K562 (cell line): ENCODE data around the gene GEMIN8. TPM values are rescaled to one million over a fixed set of nuclear protein-coding genes. Genes with fewer than 3 reads are reported as not detected.

Experiments used
- ATF3 ChIP-seq, 2 experiments: fragments of 450-650 bp in 1 of 2; sonication (generic) in 1 of 2; formaldehyde crosslinking in 1 of 2; IDR thresholded peaks in 1 of 2; conservative IDR thresholded peaks in 1 of 2; 2 replicates each; pipeline versions ENCODE4 v1.6.1 to v1.8.1; 2016 to 2023; ENCODE audit warnings: mild to moderate bottlenecking in 2 of 2, moderate library complexity in 2 of 2, inconsistent platforms in 1 of 2, missing genetic modification reagents in 1 of 2
- CXXC5 ChIP-seq: fragments of 250-450 bp; sonication (Bioruptor Pico); IDR thresholded peaks from 2 replicates; pipeline ENCODE4 v1.8.0; 2022; ENCODE audit warnings: inconsistent platforms, mild to moderate bottlenecking, moderate library complexity
- ETV5 ChIP-seq: sonication (generic); formaldehyde crosslinking; IDR thresholded peaks from 2 replicates; pipeline ENCODE4 v1.4.0; 2020; ENCODE audit warnings: low read depth, mild to moderate bottlenecking, missing genetic modification reagents
- FOXK1 ChIP-seq: sonication (generic); formaldehyde crosslinking; IDR thresholded peaks from 2 replicates; pipeline ENCODE4 v1.8.0; 2022; ENCODE audit warnings: missing genetic modification reagents, mild to moderate bottlenecking, borderline replicate concordance
- FOXK2 ChIP-seq, 2 experiments: fragments of 450-650 bp; IDR thresholded peaks in 1 of 2; conservative IDR thresholded peaks in 1 of 2; 2 replicates each; pipeline ENCODE4 v1.6.1; 2016; ENCODE audit warnings: low read depth in 2 of 2, mild to moderate bottlenecking in 1 of 2
- MTF1 ChIP-seq: fragments of 250-450 bp; sonication (Bioruptor Pico); IDR thresholded peaks from 2 replicates; pipeline ENCODE4 v1.9.0; 2021; ENCODE audit warnings: moderate library complexity, mild to moderate bottlenecking, inconsistent platforms, borderline replicate concordance
- NFYB ChIP-seq: IDR thresholded peaks from 2 replicates; pipeline ENCODE4 v1.6.1; 2011; ENCODE audit warnings: mild to moderate bottlenecking, moderate library complexity; ENCODE audit not compliant: insufficient read length; ENCODE audit errors: extremely low read depth
- NRF1 ChIP-seq, 2 experiments: fragments of 450-650 bp; IDR thresholded peaks in 1 of 2; conservative IDR thresholded peaks in 1 of 2; 2 replicates each; pipeline ENCODE4 v1.6.1; 2014; ENCODE audit warnings: mild to moderate bottlenecking in 2 of 2
- SMAD4 ChIP-seq: fragments of 250-450 bp; sonication (Bioruptor Pico); conservative IDR thresholded peaks from 2 replicates; pipeline ENCODE4 v1.8.0; 2021; ENCODE audit warnings: inconsistent platforms, mild to moderate bottlenecking, moderate library complexity
- THRAP3 ChIP-seq: fragments of 450-650 bp; IDR thresholded peaks from 2 replicates; pipeline ENCODE4 v1.6.1; 2016; ENCODE audit warnings: mild to moderate bottlenecking, inconsistent platforms, borderline replicate concordance
- TSC22D4 ChIP-seq: fragments of 450-650 bp; IDR thresholded peaks from 2 replicates; pipeline ENCODE4 v1.6.1; 2016; ENCODE audit warnings: missing genetic modification characterization, missing biosample characterization, control low read depth
- ZNF224 ChIP-seq: sonication (generic); formaldehyde crosslinking; IDR thresholded peaks from 2 replicates; pipeline ENCODE4 v1.8.0; 2022; ENCODE audit warnings: mild to moderate bottlenecking, missing genetic modification reagents
- ZNF263 ChIP-seq: sonication (generic); formaldehyde crosslinking; IDR thresholded peaks from 2 replicates; pipeline ENCODE4 v1.8.0; 2022; ENCODE audit warnings: mild to moderate bottlenecking, missing genetic modification reagents, borderline replicate concordance
- polyA plus RNA-seq, 8 experiments: library from polyadenylated mRNA; depleted of rRNA in 4 of 8; stranded (reverse) in 5 of 8; unstranded in 3 of 8; fragments of >200 nt; fragmentation: Nextera tagmentation in 2 of 8; fragmentation: Illumina TruSeq in 1 of 8; extraction: Ambion mirVana in 2 of 8; extraction: Trizol in 1 of 8; gene quantifications; 2 replicates each; pipeline versions ENCODE4 v1.2.1 to v1.2.3, GENCODE V29; 2011 to 2014; ENCODE audit warnings: inconsistent platforms in 1 of 8, missing spikeins in 1 of 8
- total RNA-seq, 7 experiments: library from RNA; depleted of rRNA in 6 of 7; stranded (reverse); fragments of >200 nt in 6 of 7; fragmentation: Illumina TruSeq in 2 of 7; extraction: Trizol in 2 of 7; gene quantifications; 2 replicates each; pipeline versions ENCODE4 v1.2.1 to v1.2.3, GENCODE V29; 2011 to 2021; ENCODE audit warnings: low replicate concordance in 1 of 7
- TF ChIP-seq, protein P1 (sequence below): fragments of 450-650 bp; conservative IDR thresholded peaks from 2 replicates; pipeline ENCODE4 v1.6.1; 2016; ENCODE audit warnings: missing genetic modification characterization, low read depth, mild to moderate bottlenecking, control low read depth, missing compliant biosample characterization
- TF ChIP-seq, protein P2 (sequence below): fragments of 450-650 bp; IDR thresholded peaks from 2 replicates; pipeline ENCODE4 v1.6.1; 2016

GEMIN8 gene
- total and polyA plus RNA-seq, 9 of the 15 experiments (the other 6 are each of a cell fraction or from before 2014, with no cell fraction given) = 10.9 to 29.1 (median 16.9) TPM

DNA sequence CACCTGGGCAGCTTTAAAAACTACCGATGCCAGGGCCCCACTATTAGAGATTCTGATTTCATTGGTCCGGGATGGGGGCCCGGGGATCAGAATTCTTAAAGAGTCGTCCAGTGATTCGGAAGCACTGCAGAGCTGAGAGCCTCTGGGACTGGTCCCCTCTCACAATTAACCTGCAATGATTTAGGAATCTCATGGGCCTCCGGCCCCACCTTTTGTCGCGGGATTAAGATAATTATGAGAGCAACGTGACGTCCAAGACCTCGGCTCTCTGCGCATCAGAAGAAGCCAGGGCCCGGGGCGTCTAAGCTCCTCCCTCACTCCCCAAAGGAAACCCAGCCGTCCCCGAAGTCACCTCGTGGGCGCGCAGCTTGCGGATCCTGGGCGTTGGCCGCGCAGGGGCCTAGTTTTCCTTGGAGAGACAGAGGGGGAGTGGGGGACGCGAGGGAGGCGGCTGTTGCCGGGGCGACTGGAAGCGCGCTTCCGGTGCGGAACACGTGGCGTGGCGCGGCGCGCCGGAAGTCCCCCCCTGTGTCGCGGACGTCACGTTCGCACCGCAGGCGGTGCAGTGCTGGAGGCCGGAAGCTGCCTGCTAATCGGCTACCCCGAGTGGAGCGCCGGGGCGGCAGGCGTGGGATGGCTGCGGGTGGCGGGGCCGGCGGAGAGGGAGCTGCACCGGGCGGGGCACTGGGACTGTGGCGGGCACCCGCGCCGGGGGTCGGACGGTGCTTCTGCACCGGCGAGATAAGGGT is at the start of gene GEMIN8 (continued):
- TF ChIP-seq, protein P1, sequence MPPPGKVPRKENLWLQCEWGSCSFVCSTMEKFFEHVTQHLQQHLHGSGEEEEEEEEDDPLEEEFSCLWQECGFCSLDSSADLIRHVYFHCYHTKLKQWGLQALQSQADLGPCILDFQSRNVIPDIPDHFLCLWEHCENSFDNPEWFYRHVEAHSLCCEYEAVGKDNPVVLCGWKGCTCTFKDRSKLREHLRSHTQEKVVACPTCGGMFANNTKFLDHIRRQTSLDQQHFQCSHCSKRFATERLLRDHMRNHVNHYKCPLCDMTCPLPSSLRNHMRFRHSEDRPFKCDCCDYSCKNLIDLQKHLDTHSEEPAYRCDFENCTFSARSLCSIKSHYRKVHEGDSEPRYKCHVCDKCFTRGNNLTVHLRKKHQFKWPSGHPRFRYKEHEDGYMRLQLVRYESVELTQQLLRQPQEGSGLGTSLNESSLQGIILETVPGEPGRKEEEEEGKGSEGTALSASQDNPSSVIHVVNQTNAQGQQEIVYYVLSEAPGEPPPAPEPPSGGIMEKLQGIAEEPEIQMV = no peak
- TF ChIP-seq THRAP3 (no peak), NFYB (no peak), FOXK1 (no peak), ETV5 (CRISPR knock-in tag) (peak; percentile 92), ZNF224 (CRISPR knock-in tag) (no peak), ATF3 (IDR thresholded peaks at IDR 0.05) (no peak), ATF3 (CRISPR knock-in tag; conservative IDR thresholded peaks at IDR 0.05) (peak; percentile 63; the same call in 1 of the 2 replicates), SMAD4 (CRISPR knock-in tag) (peak; percentile 66; the same call in 1 of the 2 replicates), ZNF263 (CRISPR knock-in tag) (no peak), CXXC5 (CRISPR knock-in tag) (peak; percentile 94), NRF1 (conservative IDR thresholded peaks at IDR 0.05 in 1 of 2, IDR thresholded peaks at IDR 0.05 in 1 of 2) (peak; percentile 84 to 86), MTF1 (CRISPR knock-in tag) (no peak), FOXK2 (conservative IDR thresholded peaks at IDR 0.05 in 1 of 2, IDR thresholded peaks at IDR 0.05 in 1 of 2; ENCODE audit: low read depth in 2 of 2) (peak; percentile 43 to 54; a peak in 2 of 4 replicates), TSC22D4 (tag) (no peak)
- TF ChIP-seq, protein P2, sequence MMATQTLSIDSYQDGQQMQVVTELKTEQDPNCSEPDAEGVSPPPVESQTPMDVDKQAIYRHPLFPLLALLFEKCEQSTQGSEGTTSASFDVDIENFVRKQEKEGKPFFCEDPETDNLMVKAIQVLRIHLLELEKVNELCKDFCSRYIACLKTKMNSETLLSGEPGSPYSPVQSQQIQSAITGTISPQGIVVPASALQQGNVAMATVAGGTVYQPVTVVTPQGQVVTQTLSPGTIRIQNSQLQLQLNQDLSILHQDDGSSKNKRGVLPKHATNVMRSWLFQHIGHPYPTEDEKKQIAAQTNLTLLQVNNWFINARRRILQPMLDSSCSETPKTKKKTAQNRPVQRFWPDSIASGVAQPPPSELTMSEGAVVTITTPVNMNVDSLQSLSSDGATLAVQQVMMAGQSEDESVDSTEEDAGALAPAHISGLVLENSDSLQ = peak; percentile 30
